HepG2 (cell line): ENCODE results near the gene AP1M1. TPM values are rescaled to one million over a fixed set of nuclear protein-coding genes. Genes with fewer than 3 reads are reported as not detected.

Source experiments
- PHB2 ChIP-seq: fragments of 450-650 bp; IDR thresholded peaks from 2 replicates; pipeline ENCODE4 v1.6.1; 2018; ENCODE audit not compliant: partially characterized antibody
- U2AF2 ChIP-seq: fragments of 200-400 bp; formaldehyde crosslinking; IDR thresholded peaks from 2 replicates; pipeline ENCODE4 v1.6.1; 2017; ENCODE audit warnings: low read depth, mild to moderate bottlenecking, low read length
- ZNF775 ChIP-seq: sonication (generic); formaldehyde crosslinking; IDR thresholded peaks from 2 replicates; pipeline ENCODE4 v1.4.0; 2020; ENCODE audit warnings: missing genetic modification reagents, mild to moderate bottlenecking, moderate library complexity, borderline replicate concordance
- polyA plus RNA-seq, 8 experiments: library from polyadenylated mRNA; depleted of rRNA in 3 of 8; stranded (reverse) in 7 of 8; unstranded in 1 of 8; fragments of >200 nt; fragmentation: Illumina TruSeq in 4 of 8; extraction: Trizol in 4 of 8; gene quantifications; 2 replicates each; pipeline versions ENCODE4 v1.2.1 to v1.2.3, GENCODE V29; 2011 to 2016; ENCODE audit warnings: low read depth in 4 of 8, missing spikeins in 1 of 8, mixed read lengths in 1 of 8; ENCODE audit not compliant: insufficient read depth in 1 of 8
- total RNA-seq, 5 experiments: library from RNA; depleted of rRNA; stranded (reverse); fragments of >200 nt; fragmentation: Illumina TruSeq; extraction: Trizol; gene quantifications; 2 replicates each; pipeline ENCODE4 v1.2.3, GENCODE V29; 2016; ENCODE audit warnings: low read depth in 1 of 5
- TF ChIP-seq, protein P1 (sequence below), 2 experiments: sonication (generic) in 1 of 2; formaldehyde crosslinking in 1 of 2; IDR thresholded peaks; 2 replicates each; pipeline versions ENCODE4 v1.6.1 to v1.9.0; 2014 to 2022; ENCODE audit warnings: antibody characterized with exemption in 1 of 2, borderline replicate concordance in 1 of 2, inconsistent platforms in 1 of 2, low read depth in 1 of 2, missing genetic modification reagents in 1 of 2
- TF ChIP-seq, protein P2 (sequence below): sonication (generic); formaldehyde crosslinking; IDR thresholded peaks from 2 replicates; pipeline ENCODE4 v1.4.0; 2020; ENCODE audit warnings: missing genetic modification reagents, mild to moderate bottlenecking, borderline replicate concordance
- TF ChIP-seq, protein P3 (sequence below): sonication (generic); formaldehyde crosslinking; IDR thresholded peaks from 2 replicates; pipeline ENCODE4 v1.4.0; 2020; ENCODE audit warnings: missing genetic modification reagents
- TF ChIP-seq, protein P4 (sequence below): sonication (generic); formaldehyde crosslinking; IDR thresholded peaks from 2 replicates; pipeline ENCODE4 v1.9.0; 2022; ENCODE audit warnings: low read depth, missing genetic modification reagents
- TF ChIP-seq, protein P5 (sequence below): sonication (generic); formaldehyde crosslinking; IDR thresholded peaks from 2 replicates; pipeline ENCODE4 v1.4.0; 2020; ENCODE audit warnings: missing genetic modification reagents, borderline replicate concordance

Gene AP1M1
- total and polyA plus RNA-seq, 2 of the 13 experiments (the other 11 are each of a cell fraction or from before 2014, with no cell fraction given), result 34.4 to 46.1 TPM

DNA sequence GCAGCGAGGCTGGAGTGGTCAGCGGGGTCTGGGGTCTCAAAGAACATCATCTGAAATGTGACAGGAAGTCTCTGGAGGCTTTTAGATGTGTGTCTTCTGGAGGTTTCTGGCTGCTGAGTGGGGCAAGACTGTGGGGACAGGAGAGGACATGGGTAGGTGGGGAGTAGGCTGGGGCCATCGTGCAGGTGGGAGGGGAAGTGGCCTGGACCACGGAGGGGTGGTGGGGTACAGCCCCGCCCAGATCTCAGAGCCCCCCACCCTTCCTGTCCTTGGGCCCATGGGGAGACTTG, 6.2 kb downstream of the AP1M1 start (continued):
- TF ChIP-seq, protein P1, sequence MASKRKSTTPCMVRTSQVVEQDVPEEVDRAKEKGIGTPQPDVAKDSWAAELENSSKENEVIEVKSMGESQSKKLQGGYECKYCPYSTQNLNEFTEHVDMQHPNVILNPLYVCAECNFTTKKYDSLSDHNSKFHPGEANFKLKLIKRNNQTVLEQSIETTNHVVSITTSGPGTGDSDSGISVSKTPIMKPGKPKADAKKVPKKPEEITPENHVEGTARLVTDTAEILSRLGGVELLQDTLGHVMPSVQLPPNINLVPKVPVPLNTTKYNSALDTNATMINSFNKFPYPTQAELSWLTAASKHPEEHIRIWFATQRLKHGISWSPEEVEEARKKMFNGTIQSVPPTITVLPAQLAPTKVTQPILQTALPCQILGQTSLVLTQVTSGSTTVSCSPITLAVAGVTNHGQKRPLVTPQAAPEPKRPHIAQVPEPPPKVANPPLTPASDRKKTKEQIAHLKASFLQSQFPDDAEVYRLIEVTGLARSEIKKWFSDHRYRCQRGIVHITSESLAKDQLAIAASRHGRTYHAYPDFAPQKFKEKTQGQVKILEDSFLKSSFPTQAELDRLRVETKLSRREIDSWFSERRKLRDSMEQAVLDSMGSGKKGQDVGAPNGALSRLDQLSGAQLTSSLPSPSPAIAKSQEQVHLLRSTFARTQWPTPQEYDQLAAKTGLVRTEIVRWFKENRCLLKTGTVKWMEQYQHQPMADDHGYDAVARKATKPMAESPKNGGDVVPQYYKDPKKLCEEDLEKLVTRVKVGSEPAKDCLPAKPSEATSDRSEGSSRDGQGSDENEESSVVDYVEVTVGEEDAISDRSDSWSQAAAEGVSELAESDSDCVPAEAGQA (IDR thresholded peaks at IDR 0.05; ENCODE audit: low read depth), result no peak
- TF ChIP-seq, protein P1 (CRISPR knock-in tag; IDR thresholded peaks at IDR 0.05; ENCODE audit: borderline replicate concordance), result no peak
- TF ChIP-seq, protein P2, sequence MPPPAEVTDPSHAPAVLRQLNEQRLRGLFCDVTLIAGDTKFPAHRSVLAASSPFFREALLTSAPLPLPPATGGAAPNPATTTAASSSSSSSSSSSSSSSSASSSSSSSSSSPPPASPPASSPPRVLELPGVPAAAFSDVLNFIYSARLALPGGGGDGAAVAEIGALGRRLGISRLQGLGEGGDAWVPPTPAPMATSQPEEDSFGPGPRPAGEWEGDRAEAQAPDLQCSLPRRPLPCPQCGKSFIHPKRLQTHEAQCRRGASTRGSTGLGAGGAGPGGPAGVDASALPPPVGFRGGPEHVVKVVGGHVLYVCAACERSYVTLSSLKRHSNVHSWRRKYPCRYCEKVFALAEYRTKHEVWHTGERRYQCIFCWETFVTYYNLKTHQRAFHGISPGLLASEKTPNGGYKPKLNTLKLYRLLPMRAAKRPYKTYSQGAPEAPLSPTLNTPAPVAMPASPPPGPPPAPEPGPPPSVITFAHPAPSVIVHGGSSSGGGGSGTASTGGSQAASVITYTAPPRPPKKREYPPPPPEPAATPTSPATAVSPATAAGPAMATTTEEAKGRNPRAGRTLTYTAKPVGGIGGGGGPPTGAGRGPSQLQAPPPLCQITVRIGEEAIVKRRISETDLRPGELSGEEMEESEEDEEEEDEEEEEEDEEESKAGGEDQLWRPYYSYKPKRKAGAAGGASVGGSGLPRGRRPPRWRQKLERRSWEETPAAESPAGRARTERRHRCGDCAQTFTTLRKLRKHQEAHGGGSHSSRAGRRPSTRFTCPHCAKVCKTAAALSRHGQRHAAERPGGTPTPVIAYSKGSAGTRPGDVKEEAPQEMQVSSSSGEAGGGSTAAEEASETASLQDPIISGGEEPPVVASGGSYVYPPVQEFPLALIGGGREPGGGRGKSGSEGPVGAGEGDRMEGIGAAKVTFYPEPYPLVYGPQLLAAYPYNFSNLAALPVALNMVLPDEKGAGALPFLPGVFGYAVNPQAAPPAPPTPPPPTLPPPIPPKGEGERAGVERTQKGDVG (CRISPR knock-in tag), result no peak
- no peak for TF ChIP-seq PHB2
- no peak for TF ChIP-seq ZNF775 (CRISPR knock-in tag)
- TF ChIP-seq, protein P3, sequence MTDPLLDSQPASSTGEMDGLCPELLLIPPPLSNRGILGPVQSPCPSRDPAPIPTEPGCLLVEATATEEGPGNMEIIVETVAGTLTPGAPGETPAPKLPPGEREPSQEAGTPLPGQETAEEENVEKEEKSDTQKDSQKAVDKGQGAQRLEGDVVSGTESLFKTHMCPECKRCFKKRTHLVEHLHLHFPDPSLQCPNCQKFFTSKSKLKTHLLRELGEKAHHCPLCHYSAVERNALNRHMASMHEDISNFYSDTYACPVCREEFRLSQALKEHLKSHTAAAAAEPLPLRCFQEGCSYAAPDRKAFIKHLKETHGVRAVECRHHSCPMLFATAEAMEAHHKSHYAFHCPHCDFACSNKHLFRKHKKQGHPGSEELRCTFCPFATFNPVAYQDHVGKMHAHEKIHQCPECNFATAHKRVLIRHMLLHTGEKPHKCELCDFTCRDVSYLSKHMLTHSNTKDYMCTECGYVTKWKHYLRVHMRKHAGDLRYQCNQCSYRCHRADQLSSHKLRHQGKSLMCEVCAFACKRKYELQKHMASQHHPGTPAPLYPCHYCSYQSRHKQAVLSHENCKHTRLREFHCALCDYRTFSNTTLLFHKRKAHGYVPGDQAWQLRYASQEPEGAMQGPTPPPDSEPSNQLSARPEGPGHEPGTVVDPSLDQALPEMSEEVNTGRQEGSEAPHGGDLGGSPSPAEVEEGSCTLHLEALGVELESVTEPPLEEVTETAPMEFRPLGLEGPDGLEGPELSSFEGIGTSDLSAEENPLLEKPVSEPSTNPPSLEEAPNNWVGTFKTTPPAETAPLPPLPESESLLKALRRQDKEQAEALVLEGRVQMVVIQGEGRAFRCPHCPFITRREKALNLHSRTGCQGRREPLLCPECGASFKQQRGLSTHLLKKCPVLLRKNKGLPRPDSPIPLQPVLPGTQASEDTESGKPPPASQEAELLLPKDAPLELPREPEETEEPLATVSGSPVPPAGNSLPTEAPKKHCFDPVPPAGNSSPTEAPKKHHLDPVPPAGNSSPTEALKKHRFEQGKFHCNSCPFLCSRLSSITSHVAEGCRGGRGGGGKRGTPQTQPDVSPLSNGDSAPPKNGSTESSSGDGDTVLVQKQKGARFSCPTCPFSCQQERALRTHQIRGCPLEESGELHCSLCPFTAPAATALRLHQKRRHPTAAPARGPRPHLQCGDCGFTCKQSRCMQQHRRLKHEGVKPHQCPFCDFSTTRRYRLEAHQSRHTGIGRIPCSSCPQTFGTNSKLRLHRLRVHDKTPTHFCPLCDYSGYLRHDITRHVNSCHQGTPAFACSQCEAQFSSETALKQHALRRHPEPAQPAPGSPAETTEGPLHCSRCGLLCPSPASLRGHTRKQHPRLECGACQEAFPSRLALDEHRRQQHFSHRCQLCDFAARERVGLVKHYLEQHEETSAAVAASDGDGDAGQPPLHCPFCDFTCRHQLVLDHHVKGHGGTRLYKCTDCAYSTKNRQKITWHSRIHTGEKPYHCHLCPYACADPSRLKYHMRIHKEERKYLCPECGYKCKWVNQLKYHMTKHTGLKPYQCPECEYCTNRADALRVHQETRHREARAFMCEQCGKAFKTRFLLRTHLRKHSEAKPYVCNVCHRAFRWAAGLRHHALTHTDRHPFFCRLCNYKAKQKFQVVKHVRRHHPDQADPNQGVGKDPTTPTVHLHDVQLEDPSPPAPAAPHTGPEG (CRISPR knock-in tag), result no peak
- TF ChIP-seq, protein P4, sequence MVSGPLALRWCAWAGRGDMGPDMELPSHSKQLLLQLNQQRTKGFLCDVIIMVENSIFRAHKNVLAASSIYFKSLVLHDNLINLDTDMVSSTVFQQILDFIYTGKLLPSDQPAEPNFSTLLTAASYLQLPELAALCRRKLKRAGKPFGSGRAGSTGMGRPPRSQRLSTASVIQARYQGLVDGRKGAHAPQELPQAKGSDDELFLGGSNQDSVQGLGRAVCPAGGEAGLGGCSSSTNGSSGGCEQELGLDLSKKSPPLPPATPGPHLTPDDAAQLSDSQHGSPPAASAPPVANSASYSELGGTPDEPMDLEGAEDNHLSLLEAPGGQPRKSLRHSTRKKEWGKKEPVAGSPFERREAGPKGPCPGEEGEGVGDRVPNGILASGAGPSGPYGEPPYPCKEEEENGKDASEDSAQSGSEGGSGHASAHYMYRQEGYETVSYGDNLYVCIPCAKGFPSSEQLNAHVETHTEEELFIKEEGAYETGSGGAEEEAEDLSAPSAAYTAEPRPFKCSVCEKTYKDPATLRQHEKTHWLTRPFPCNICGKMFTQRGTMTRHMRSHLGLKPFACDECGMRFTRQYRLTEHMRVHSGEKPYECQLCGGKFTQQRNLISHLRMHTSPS, result no peak
- TF ChIP-seq, protein P5, sequence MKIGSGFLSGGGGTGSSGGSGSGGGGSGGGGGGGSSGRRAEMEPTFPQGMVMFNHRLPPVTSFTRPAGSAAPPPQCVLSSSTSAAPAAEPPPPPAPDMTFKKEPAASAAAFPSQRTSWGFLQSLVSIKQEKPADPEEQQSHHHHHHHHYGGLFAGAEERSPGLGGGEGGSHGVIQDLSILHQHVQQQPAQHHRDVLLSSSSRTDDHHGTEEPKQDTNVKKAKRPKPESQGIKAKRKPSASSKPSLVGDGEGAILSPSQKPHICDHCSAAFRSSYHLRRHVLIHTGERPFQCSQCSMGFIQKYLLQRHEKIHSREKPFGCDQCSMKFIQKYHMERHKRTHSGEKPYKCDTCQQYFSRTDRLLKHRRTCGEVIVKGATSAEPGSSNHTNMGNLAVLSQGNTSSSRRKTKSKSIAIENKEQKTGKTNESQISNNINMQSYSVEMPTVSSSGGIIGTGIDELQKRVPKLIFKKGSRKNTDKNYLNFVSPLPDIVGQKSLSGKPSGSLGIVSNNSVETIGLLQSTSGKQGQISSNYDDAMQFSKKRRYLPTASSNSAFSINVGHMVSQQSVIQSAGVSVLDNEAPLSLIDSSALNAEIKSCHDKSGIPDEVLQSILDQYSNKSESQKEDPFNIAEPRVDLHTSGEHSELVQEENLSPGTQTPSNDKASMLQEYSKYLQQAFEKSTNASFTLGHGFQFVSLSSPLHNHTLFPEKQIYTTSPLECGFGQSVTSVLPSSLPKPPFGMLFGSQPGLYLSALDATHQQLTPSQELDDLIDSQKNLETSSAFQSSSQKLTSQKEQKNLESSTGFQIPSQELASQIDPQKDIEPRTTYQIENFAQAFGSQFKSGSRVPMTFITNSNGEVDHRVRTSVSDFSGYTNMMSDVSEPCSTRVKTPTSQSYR (CRISPR knock-in tag), result no peak
- TF ChIP-seq U2AF2, result no peak
